Mononuclear cell (primary cell): ENCODE measurements around the gene SUGCT. TPM values are rescaled to one million over a fixed set of nuclear protein-coding genes. Genes with fewer than 3 reads are reported as not detected.

Experiments used
- H3K27me3 ChIP-seq: 2 replicates; pipeline ENCODE4 v1.6.0; 2011; ENCODE audit warnings: low read length, control low read depth; ENCODE audit not compliant: insufficient read depth
- H3K4me1 ChIP-seq: 2 replicates; pipeline ENCODE4 v1.5.1; 2011; ENCODE audit warnings: mild to moderate bottlenecking, low read length, control low read depth; ENCODE audit not compliant: insufficient read depth
- H3K4me3 ChIP-seq: 2 replicates; pipeline ENCODE4 v1.5.1; 2011; ENCODE audit warnings: mild to moderate bottlenecking, low read length, moderate library complexity
- H3K9me3 ChIP-seq: 2 replicates; pipeline ENCODE4 v1.5.1; 2011; ENCODE audit warnings: low read depth, mild to moderate bottlenecking, control low read depth, low read length
- total RNA-seq: library from RNA; depleted of rRNA; stranded (reverse); fragments of >200 nt; gene quantifications from one replicate; pipeline ENCODE4 v1.2.3, GENCODE V29; 2012

The SUGCT gene
- total RNA-seq, 1 donor = 1.9 TPM

DNA sequence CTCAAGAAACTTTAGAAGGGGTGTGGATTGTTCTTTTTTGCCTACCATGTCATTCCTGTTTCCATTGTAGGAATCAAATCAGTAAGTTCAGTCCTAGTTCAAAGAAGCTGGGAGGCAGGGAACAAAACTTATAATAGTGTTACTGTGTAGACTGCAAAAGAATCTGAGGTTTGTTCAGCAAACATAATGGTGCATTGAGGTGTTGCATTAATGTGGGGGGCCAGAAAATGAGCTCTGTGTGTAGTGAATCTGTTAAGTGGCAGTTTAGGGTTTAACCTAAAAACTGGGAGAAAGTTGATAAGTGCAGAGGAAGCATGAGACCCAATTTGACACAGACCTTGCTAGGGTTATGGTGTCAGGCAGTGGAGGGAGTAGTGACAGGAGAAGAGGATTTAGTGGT lies 197.7 kb downstream of the SUGCT start:
- Histone ChIP-seq H3K4me1 (no peaks in the 10 kb centered on the region), H3K27me3 (no peaks in the 10 kb centered on the region), H3K4me3 (no peak overlapping the region), H3K9me3 (no peaks in the 10 kb centered on the region)

DNA sequence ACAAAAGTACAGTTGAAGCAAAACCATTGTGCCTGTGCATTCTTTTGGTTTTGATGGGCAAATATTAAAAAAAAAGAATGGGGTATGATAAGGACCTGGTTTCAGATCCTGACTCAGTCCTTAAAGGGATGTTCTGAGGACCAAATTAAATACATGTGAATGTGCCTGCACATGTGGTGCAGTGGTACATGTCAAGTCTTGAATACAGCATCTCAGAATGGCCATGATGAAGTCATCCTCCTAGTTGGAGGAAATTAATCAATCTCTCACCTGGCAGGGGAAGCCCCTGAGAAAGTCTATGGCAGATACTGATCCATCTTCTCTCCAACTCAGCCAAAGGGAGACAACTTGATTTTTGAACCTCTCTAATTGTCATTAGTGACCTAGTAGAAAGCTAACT lies 207.0 kb downstream of the SUGCT start:
- no peaks in the 10 kb centered on the region for H3K27me3 ChIP-seq
- no peaks in the 10 kb centered on the region for H3K4me1 ChIP-seq
- H3K9me3 ChIP-seq = no peaks in the 10 kb centered on the region
- no peak overlapping the region for H3K4me3 ChIP-seq

DNA sequence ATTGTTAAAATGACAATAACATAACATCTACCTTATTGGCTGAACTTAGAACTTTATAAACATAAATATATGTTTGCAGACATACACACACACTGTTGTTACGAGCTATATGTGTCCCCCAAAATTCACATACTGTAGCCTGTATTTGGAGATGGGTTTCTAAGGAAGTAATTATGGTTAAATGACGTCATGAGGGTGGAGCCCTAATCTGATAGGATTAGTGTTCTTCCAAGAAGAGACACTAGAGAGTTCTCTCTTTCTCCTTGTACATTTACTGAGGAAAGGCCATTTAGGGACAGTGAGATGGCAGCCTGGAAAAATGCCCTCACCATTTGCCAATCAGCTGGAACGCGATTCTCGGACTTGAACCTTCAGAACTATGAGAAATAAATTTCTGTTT lies 211.7 kb downstream of the SUGCT start:
- H3K4me3 ChIP-seq = no peak overlapping the region
- H3K27me3 ChIP-seq = no peaks in the 10 kb centered on the region
- H3K4me1 ChIP-seq = no peaks in the 10 kb centered on the region
- H3K9me3 ChIP-seq = no peaks in the 10 kb centered on the region

DNA sequence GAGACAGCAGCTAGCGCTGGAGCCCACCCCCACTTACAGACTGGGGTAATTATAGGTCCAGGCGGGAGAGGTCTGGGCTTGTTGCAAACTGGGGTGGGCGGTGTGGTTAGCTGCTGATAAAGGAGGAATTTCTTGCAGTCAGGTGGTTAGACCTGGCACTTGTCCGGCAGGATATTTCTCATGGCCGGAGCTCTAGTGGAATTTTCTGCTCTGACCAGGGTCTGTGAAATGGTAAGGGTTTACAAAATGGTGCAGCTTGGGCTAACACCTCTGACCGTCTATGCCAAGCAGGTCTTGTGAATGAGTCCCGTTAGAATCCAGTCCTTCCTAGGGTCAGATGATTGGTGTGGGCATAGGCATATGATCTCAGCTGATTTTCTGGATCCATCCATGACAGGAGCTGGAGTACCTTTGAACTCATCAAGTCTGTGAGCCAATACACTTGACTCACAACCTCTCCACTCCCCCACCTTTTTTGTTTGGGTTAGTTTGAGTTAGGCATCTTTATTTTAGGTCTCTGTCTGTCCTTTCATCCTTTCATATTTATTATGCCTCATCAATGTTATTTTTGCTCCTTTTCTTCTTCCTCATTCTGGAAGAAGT lies 213.4 kb downstream of the SUGCT start:
- Histone ChIP-seq H3K4me3 (no peak overlapping the region), H3K4me1 (no peaks in the 10 kb centered on the region), H3K9me3 (no peaks in the 10 kb centered on the region)

DNA sequence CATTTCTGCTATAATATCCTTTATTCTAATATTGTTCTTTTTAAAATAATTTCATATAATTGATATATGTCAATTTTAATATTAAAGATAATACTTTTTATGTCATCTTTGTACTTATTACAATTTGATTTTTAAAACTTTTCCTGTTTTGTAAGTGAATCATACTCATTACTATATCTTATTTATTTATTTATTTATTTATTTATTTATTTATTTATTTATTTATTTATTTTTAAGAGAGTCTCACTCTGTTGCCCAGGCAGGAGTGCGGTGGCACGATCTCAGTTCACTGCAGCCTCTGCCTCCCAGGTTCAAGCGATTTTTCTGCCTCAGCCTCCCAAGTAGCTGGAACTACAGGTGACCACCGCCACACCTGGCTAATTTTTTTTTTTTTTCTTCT lies 215.3 kb downstream of the SUGCT start:
- no peak overlapping the region for H3K4me3 ChIP-seq
- H3K27me3 ChIP-seq = no peaks in the 10 kb centered on the region
- H3K9me3 ChIP-seq = no peaks in the 10 kb centered on the region
- no peaks in the 10 kb centered on the region for H3K4me1 ChIP-seq

More for the DNA sequence above, 213.4 kb downstream of the SUGCT start:
- no peaks in the 10 kb centered on the region for H3K27me3 ChIP-seq

DNA sequence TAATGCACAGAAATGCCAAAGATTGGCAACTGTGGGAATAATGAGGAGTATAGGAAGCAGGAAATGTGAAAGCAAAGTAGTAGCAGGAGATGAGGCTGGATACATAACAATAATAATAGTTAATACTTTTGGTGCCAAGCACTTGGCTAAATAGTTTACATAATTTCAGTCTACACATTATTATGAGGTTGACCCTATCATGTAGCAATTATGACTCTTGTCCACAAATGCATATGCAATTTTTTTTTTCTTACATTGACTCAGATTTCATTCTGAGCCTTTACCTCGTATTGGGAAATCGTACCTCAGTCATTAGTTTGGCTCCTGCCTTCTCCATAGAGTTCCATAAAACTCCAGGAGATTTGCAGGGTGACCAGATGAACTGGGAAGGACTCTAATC lies 219.9 kb downstream of the SUGCT start:
- Histone ChIP-seq H3K27me3 (no peaks in the 10 kb centered on the region), H3K4me1 (no peaks in the 10 kb centered on the region), H3K4me3 (no peak overlapping the region), H3K9me3 (no peaks in the 10 kb centered on the region)

DNA sequence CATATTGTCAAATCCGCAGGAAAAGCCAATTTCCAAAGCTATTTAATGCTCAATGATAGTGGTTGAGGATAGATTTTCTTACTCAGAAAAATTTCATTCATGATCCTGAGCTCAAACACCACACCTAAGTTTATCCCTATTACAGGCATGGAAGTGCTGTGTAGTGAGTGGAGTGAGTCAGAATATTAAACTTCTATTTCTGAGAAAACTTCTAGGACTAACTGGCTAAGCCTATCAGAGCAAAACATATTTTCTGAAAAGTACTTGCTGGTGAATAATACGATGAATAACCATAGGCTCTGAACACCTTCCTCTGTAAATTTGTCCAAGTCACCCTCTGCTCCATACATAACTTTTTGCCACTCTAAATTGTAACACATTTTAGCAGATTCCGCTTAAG lies 221.5 kb downstream of the SUGCT start:
- Histone ChIP-seq H3K4me1 (no peaks in the 10 kb centered on the region), H3K27me3 (no peaks in the 10 kb centered on the region), H3K9me3 (no peaks in the 10 kb centered on the region), H3K4me3 (no peak overlapping the region)

DNA sequence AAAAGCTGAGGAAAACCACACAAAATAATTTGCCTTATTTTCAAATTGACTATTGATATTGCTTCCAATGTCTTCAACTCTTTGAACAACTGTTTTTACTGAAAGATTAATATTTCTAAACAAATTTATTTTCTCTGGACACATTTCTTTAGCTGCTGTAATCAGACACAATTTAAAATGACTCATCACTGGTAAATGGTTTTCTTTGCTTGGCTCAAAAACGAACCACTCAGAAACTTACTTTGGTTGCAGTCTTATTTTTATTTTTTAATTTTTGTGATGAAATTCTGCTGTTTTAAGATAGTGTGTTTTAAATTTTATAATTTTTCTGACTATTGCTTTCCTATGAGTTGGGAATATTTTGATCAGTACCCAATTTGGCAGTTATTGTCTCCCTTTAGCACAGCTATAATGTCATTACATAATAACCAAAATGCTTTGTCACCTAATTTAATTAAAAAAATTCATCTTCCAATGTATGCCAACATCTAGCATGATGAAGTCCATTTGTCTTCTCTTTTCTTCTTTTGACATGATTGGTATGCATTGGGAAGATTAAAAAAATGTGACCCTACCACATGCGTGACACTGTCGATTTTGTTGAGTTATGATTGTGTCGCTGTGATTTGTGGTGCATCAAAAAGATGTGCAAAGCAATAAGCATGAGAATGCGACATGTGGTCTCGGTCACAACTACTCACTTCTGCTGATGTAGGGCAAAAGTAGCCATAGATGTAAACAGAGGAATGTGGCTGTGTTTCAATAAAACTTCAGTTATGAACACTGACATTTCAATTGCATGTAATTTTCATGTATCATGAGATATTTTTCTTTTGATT lies 222.3 kb downstream of the SUGCT start:
- Histone ChIP-seq H3K27me3 (no peaks in the 10 kb centered on the region), H3K4me1 (no peaks in the 10 kb centered on the region), H3K9me3 (no peaks in the 10 kb centered on the region), H3K4me3 (no peak overlapping the region)

DNA sequence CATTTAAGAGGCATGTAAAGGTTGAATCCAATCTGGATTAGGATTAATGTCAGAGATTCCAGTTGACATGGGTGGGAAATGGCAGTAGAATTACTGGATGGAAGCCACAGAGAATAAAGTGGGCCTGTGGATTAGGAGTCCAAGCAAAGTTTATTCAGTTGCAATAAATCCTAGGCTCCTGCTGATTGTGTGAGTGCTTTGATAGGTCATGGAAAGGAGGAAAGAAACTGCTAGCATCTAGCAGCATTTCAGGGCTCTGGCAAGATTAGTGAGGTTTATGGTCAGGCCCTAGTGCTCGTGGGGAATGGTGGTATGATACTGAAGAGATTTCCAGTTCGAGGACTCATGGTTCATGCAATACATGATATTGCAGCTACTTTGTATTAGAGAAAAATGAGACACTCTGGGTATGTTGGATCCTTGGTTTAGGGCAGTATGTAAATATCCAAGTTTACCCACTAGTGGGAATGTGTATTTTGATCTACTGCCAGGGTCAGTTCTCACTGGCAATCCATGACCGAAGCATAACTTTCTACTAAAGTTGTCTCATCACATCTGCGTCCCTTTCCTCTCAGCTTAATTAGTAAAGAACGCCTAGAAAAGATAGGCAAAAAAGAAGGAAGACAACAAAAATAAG lies 235.0 kb downstream of the SUGCT start:
- no peak overlapping the region for H3K4me3 ChIP-seq
- H3K4me1 ChIP-seq = no peaks in the 10 kb centered on the region

DNA sequence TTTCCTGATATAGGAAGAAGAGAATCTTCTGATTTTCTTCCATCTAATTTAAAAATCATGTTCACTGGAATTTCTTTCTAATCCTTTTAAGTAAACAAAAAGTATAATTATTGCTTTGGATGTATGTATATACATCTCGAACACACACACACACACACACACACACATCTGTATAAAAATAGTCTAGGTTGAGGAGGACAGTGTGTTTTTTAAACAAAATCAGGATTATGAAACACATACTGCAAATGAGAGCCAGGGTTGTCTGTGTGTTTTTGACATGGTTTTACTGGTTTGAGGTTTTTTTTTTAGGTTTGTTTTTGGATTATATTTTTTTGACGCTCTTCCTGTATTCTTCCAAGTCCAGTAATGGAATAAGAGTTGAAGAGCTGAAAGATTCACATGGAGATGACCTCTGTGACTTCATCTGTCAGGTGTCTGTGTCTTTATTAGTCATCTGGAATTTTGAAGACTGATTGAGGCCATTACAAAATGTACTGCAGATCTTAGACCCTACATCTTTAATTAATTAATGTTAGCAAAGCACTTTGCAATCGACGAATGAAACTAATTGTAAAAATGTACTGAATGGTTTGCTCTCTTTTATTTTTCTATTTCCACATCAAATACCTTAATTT lies 237.1 kb downstream of the SUGCT start:
- Histone ChIP-seq H3K4me1 (no peaks in the 10 kb centered on the region), H3K4me3 (no peak overlapping the region), H3K9me3 (no peaks in the 10 kb centered on the region), H3K27me3 (no peaks in the 10 kb centered on the region)

More for the DNA sequence above, 235.0 kb downstream of the SUGCT start:
- Histone ChIP-seq H3K9me3 (no peaks in the 10 kb centered on the region), H3K27me3 (no peaks in the 10 kb centered on the region)

DNA sequence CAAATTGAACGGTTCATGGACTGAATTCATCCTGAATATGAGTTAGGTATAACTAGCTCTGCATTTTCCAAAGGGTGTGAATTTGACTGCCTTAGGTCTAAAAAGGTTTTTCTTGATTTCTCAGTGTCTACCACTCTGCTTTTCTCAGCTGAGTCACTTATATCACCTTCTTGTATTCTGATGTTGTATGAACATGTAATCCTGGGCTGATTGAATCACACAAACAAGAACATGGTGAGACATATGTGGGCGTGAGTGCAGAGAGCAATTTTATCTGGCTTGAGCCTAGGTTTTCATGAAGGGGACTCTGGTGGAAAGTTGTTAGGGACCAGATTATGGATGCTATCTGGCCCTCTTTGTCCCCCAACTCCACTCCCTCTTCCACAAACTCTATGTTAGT lies 239.8 kb downstream of the SUGCT start:
- Histone ChIP-seq H3K4me1 (no peaks in the 10 kb centered on the region), H3K4me3 (no peak overlapping the region), H3K9me3 (no peaks in the 10 kb centered on the region), H3K27me3 (no peaks in the 10 kb centered on the region)

DNA sequence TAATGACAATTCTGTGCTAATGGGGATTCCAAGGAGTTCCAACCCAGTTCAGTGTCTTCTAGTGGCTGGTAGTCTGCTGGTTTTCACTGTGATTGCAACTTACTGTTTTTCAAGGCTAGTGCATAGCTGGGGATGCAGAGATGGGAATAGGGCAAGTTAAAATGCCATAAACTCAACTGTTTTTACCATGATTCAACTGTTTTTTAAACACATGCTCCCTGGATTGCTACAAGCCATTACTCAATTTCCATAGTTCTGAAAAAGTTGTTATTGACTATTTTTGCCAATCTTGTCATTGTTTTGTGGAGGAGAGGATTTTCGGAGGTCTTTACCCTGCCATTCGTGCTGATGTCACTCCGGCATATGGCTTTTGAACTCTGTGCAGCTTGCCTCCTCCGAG lies 245.3 kb downstream of the SUGCT start:
- Histone ChIP-seq H3K27me3 (no peaks in the 10 kb centered on the region), H3K4me1 (no peaks in the 10 kb centered on the region), H3K4me3 (no peak overlapping the region), H3K9me3 (no peaks in the 10 kb centered on the region)

DNA sequence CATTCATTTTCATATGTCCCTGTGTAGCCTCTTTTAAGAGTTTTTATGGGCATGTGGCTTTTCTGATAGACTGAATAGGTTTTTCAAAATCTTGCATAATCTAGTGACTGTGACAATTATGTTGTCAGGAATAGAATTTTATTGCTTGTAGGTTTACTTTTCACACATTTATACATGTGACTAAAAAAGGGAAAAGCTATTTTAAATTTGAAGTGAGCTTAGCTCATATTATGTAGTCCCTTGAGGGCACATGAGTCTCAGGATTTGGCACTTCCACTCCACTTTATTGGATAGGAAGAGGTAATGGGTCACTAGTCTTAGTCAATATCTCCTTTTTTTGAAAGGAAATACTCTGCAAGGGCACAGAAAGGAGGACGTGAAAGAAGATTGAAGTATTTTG lies 247.3 kb downstream of the SUGCT start:
- Histone ChIP-seq H3K4me1 (no peaks in the 10 kb centered on the region), H3K9me3 (no peaks in the 10 kb centered on the region), H3K27me3 (no peaks in the 10 kb centered on the region), H3K4me3 (no peak overlapping the region)

DNA sequence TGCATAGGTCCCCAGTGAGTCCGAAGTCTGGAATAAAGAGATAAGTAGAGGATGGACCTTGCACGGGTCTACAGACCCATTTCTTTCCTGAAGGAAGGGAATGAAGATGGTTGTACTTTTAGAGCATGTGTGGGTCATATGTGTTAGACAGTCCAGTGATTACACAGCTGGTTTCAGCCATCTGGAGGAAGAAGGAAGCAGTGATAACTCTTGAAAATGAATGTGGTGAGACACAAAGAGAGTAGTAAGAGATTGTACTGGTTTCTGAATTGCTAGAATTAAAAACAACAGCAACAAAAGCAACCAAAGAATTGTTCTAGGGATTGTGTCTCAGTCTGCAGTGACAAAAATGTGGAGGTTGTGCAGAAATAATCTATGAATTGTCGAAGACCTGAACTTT lies 258.9 kb downstream of the SUGCT start:
- no peaks in the 10 kb centered on the region for H3K4me1 ChIP-seq
- no peaks in the 10 kb centered on the region for H3K9me3 ChIP-seq
- no peaks in the 10 kb centered on the region for H3K27me3 ChIP-seq
- no peak overlapping the region for H3K4me3 ChIP-seq

DNA sequence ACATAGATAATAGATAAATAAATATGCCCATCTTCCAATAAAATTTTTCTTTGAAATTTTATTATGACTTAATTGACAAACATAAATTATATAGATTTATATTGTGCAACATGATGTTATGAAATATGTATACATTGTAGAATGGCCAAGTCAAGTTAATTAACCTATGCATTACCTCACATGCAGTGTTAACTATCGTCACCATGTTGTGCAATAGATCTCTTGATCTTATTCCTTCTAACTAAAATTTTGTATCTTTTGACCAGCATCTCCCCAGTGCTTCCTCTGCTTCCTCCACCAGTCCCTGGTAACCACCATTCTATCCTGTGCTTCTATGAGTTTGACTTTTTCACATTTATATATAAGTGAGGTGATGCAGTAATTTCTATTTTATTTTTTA lies 259.6 kb downstream of the SUGCT start:
- Histone ChIP-seq H3K9me3 (no peaks in the 10 kb centered on the region), H3K4me1 (no peaks in the 10 kb centered on the region), H3K4me3 (no peak overlapping the region), H3K27me3 (no peaks in the 10 kb centered on the region)
